ENCODE results near the gene HEATR5A.
"Not testable (repeated sequence)": the region's sequence is repeated elsewhere in the genome, so short reads cannot be mapped to it uniquely, and the experiment has no call there.

Gene HEATR5A

GRCh38 chr14:31320216-31320615, 100.1 kb downstream of the HEATR5A start:
- in situ Hi-C loops (cut with MboI; ENCODE audit: low sequenced_read_pairs) = no loop called here
- no peak for DNase-seq (ENCODE audit: low spot score in 2 of 2)
- Histone ChIP-seq H3K4me3 (no peak overlapping the region), H3K27me3 (ENCODE audit: low read depth) (no peaks in the 10 kb centered on the region), H3K9me3 (no peaks in the 10 kb centered on the region), H3K4me1 (peaks cover 5% of the 10 kb centered on the region), H3K36me3 (replicated peaks) (no peaks in the 10 kb centered on the region)

GRCh38 chr14:31319701-31320100, 100.6 kb downstream of the HEATR5A start:
- no peaks in the 10 kb centered on the region for H3K9me3 ChIP-seq
- DNase-seq (ENCODE audit: low spot score in 2 of 2) = no peak
- in situ Hi-C loops (cut with MboI; ENCODE audit: low sequenced_read_pairs) = no loop called here
- no peaks in the 10 kb centered on the region for H3K27me3 ChIP-seq (ENCODE audit: low read depth)
- H3K4me1 ChIP-seq = peaks cover 6% of the 10 kb centered on the region
- no peak overlapping the region for H3K4me3 ChIP-seq
- H3K36me3 ChIP-seq (replicated peaks) = 0 out of 2 replicates have a peak, but pooled peaks cover 3% of the 10 kb centered on the region

GRCh38 chr14:31312934-31313333, 107.4 kb downstream of the HEATR5A start:
- no peaks in the 10 kb centered on the region for H3K27me3 ChIP-seq (ENCODE audit: low read depth)
- peaks cover 12% of the 10 kb centered on the region; the same call in 1 of the 2 replicates for H3K36me3 ChIP-seq (replicated peaks)
- no peak for DNase-seq (ENCODE audit: low spot score in 2 of 2)
- in situ Hi-C loops (cut with MboI; ENCODE audit: low sequenced_read_pairs) = no loop called here
- no peak overlapping the region for H3K4me3 ChIP-seq
- H3K4me1 ChIP-seq = peaks cover 6% of the 10 kb centered on the region
- H3K9me3 ChIP-seq = no peaks in the 10 kb centered on the region

- H3K9me3 ChIP-seq; H3K4me1 ChIP-seq; H3K4me3 ChIP-seq; DNase-seq (ENCODE audit: low spot score in 2 of 2); H3K27me3 ChIP-seq (ENCODE audit: low read depth); in situ Hi-C loops (cut with MboI; ENCODE audit: low sequenced_read_pairs): not testable (repeated sequence)
- H3K36me3 ChIP-seq (replicated peaks) = peaks cover 12% of the 10 kb centered on the region; the same call in 1 of the 2 replicates
Observed at GRCh38 chr14:31312370-31312769, 108.0 kb downstream of the HEATR5A start.

GRCh38 chr14:31307618-31308017, 112.7 kb downstream of the HEATR5A start:
- Histone ChIP-seq H3K9me3 (no peaks in the 10 kb centered on the region), H3K36me3 (replicated peaks) (no peaks in the 10 kb centered on the region; the same call in 1 of the 2 replicates), H3K27me3 (ENCODE audit: low read depth) (no peaks in the 10 kb centered on the region), H3K4me1 (no peaks in the 10 kb centered on the region), H3K4me3 (no peak overlapping the region)
- in situ Hi-C loops (cut with MboI; ENCODE audit: low sequenced_read_pairs) = no loop called here
- DNase-seq (ENCODE audit: low spot score in 2 of 2) = no peak

GRCh38 chr14:31307198-31307597, 113.2 kb downstream of the HEATR5A start:
- Histone ChIP-seq H3K36me3 (replicated peaks) (peaks cover 2% of the 10 kb centered on the region; the same call in 1 of the 2 replicates), H3K4me1 (no peaks in the 10 kb centered on the region), H3K27me3 (ENCODE audit: low read depth) (no peaks in the 10 kb centered on the region), H3K4me3 (no peak overlapping the region), H3K9me3 (no peaks in the 10 kb centered on the region)
- in situ Hi-C loops (cut with MboI; ENCODE audit: low sequenced_read_pairs) = no loop called here
- DNase-seq (ENCODE audit: low spot score in 2 of 2) = no peak

- Histone ChIP-seq H3K36me3 (replicated peaks) (peaks cover 9% of the 10 kb centered on the region; the same call in 1 of the 2 replicates), H3K4me1 (no peaks in the 10 kb centered on the region; the same call in 1 of the 2 replicates), H3K4me3 (no peak overlapping the region), H3K27me3 (ENCODE audit: low read depth) (no peaks in the 10 kb centered on the region), H3K9me3 (no peaks in the 10 kb centered on the region)
- in situ Hi-C loops (cut with MboI; ENCODE audit: low sequenced_read_pairs) = no loop called here
- no peak for DNase-seq (ENCODE audit: low spot score in 2 of 2)
Observed at GRCh38 chr14:31303654-31304053, 116.7 kb downstream of the HEATR5A start.

- H3K4me3 ChIP-seq = no peak overlapping the region
- H3K4me1 ChIP-seq = no peaks in the 10 kb centered on the region; the same call in 1 of the 2 replicates
- H3K9me3 ChIP-seq = no peaks in the 10 kb centered on the region
- H3K27me3 ChIP-seq (ENCODE audit: low read depth) = no peaks in the 10 kb centered on the region
- in situ Hi-C loops (cut with MboI; ENCODE audit: low sequenced_read_pairs) = no loop called here
- no peak for DNase-seq (ENCODE audit: low spot score in 2 of 2)
- peaks cover 18% of the 10 kb centered on the region; the same call in 1 of the 2 replicates for H3K36me3 ChIP-seq (replicated peaks)
Observed at GRCh38 chr14:31300883-31301282, 119.5 kb downstream of the HEATR5A start.

- H3K9me3 ChIP-seq = no peaks in the 10 kb centered on the region
- no peak overlapping the region for H3K4me3 ChIP-seq
- no peaks in the 10 kb centered on the region; the same call in 1 of the 2 replicates for H3K4me1 ChIP-seq
- DNase-seq (ENCODE audit: low spot score in 2 of 2) = no peak
- peaks cover 21% of the 10 kb centered on the region; the same call in 1 of the 2 replicates for H3K36me3 ChIP-seq (replicated peaks)
- in situ Hi-C loops (cut with MboI; ENCODE audit: low sequenced_read_pairs) = no loop called here
- no peaks in the 10 kb centered on the region for H3K27me3 ChIP-seq (ENCODE audit: low read depth)
Observed at GRCh38 chr14:31300296-31300695, 120.1 kb downstream of the HEATR5A start.

- Histone ChIP-seq H3K4me3 (no peak overlapping the region), H3K27me3 (ENCODE audit: low read depth) (no peaks in the 10 kb centered on the region), H3K36me3 (replicated peaks) (peaks cover 21% of the 10 kb centered on the region; the same call in 1 of the 2 replicates), H3K4me1 (peaks cover 9% of the 10 kb centered on the region), H3K9me3 (no peaks in the 10 kb centered on the region)
- in situ Hi-C loops (cut with MboI; ENCODE audit: low sequenced_read_pairs) = no loop called here
- DNase-seq (ENCODE audit: low spot score in 2 of 2) = no peak
Observed at GRCh38 chr14:31297701-31298344, 122.5 kb downstream of the HEATR5A start.

- H3K4me3 ChIP-seq = no peak overlapping the region
- peaks cover 18% of the 10 kb centered on the region; the same call in 1 of the 2 replicates for H3K36me3 ChIP-seq (replicated peaks)
- no peak for DNase-seq (ENCODE audit: low spot score in 2 of 2)
- H3K27me3 ChIP-seq (ENCODE audit: low read depth) = no peaks in the 10 kb centered on the region
- H3K9me3 ChIP-seq = no peaks in the 10 kb centered on the region
- in situ Hi-C loops (cut with MboI; ENCODE audit: low sequenced_read_pairs) = no loop called here
- H3K4me1 ChIP-seq = peaks cover 10% of the 10 kb centered on the region
Observed at GRCh38 chr14:31297112-31297511, 123.2 kb downstream of the HEATR5A start.

- no peak for DNase-seq (ENCODE audit: low spot score in 2 of 2)
- Histone ChIP-seq H3K36me3 (replicated peaks) (peaks cover 16% of the 10 kb centered on the region; the same call in 1 of the 2 replicates), H3K4me1 (peaks cover 10% of the 10 kb centered on the region), H3K27me3 (ENCODE audit: low read depth) (no peaks in the 10 kb centered on the region), H3K9me3 (no peaks in the 10 kb centered on the region), H3K4me3 (no peak overlapping the region)
- in situ Hi-C loops (cut with MboI; ENCODE audit: low sequenced_read_pairs) = no loop called here
Observed at GRCh38 chr14:31294746-31295405, 125.5 kb downstream of the HEATR5A start.

- DNase-seq (ENCODE audit: low spot score in 2 of 2) = no peak
- H3K36me3 ChIP-seq (replicated peaks) = peaks cover 14% of the 10 kb centered on the region; the same call in 1 of the 2 replicates
- in situ Hi-C loops (cut with MboI; ENCODE audit: low sequenced_read_pairs) = no loop called here
Observed at GRCh38 chr14:31292937-31293616, 127.3 kb downstream of the HEATR5A start.

GRCh38 chr14:31291210-31291609, 129.1 kb downstream of the HEATR5A start:
- peaks cover 9% of the 10 kb centered on the region; the same call in 1 of the 2 replicates for H3K36me3 ChIP-seq (replicated peaks)
- in situ Hi-C loops (cut with MboI; ENCODE audit: low sequenced_read_pairs) = no loop called here
- DNase-seq (ENCODE audit: low spot score in 2 of 2) = no peak
- H3K4me1 ChIP-seq = peaks cover 10% of the 10 kb centered on the region
- no peaks in the 10 kb centered on the region; the same call in 1 of the 2 replicates for H3K9me3 ChIP-seq
- no peak overlapping the region for H3K4me3 ChIP-seq
- H3K27me3 ChIP-seq (ENCODE audit: low read depth) = no peaks in the 10 kb centered on the region

More at GRCh38 chr14:31292937-31293616, 127.3 kb downstream of the HEATR5A start:
- H3K4me3 ChIP-seq = no peak overlapping the region
- H3K9me3 ChIP-seq = no peaks in the 10 kb centered on the region
- no peaks in the 10 kb centered on the region for H3K27me3 ChIP-seq (ENCODE audit: low read depth)
- H3K4me1 ChIP-seq = peaks cover 10% of the 10 kb centered on the region
